Subcutaneous abdominal adipose tissue (tissue), 5 donors: ENCODE results near the gene PTPN2.
"Not testable (repeated sequence)": the region's sequence is repeated elsewhere in the genome, so short reads cannot be mapped to it uniquely, and the experiment has no call there.

ENCODE experiments used
- H3K27ac ChIP-seq: one replicate; pipeline ENCODE4 v1.7.0; 2013; ENCODE audit warnings: low read depth, mild to moderate bottlenecking, inconsistent platforms, low read length, moderate library complexity
- H3K27me3 ChIP-seq, 5 donors: one replicate each; pipeline ENCODE4 v1.7.0; 2013; ENCODE audit warnings: low read length in 5 of 5, inconsistent platforms in 1 of 5; ENCODE audit not compliant: control insufficient read depth in 5 of 5, insufficient read depth in 4 of 5
- H3K36me3 ChIP-seq, 5 donors: one replicate each; pipeline ENCODE4 v1.7.0; 2013; ENCODE audit warnings: low read length in 5 of 5; ENCODE audit not compliant: control insufficient read depth in 5 of 5, insufficient read depth in 5 of 5
- H3K4me1 ChIP-seq, 5 donors: one replicate each; pipeline ENCODE4 v1.7.0; 2013; ENCODE audit warnings: low read length in 5 of 5, mild to moderate bottlenecking in 3 of 5, moderate library complexity in 1 of 5; ENCODE audit not compliant: control insufficient read depth in 5 of 5, insufficient read depth in 5 of 5
- H3K4me3 ChIP-seq, 5 donors: one replicate each; pipeline ENCODE4 v1.7.0; 2013; ENCODE audit warnings: low read length in 5 of 5, low read depth in 1 of 5
- H3K9ac ChIP-seq, 5 donors: one replicate each; pipeline ENCODE4 v1.7.0; 2013; ENCODE audit warnings: low read length in 5 of 5, mild to moderate bottlenecking in 4 of 5, moderate library complexity in 3 of 5
- H3K9me3 ChIP-seq, 5 donors: one replicate each; pipeline ENCODE4 v1.7.0; 2013; ENCODE audit warnings: low read length in 5 of 5; ENCODE audit not compliant: control insufficient read depth in 5 of 5
- donor health status: healthy.
- donor health status: healthy.
- donor health status: healthy.
- donor health status: healthy.
- donor health status: healthy.

Gene PTPN2

GRCh38 chr18:12911929-12912703 lies 28.1 kb upstream of the PTPN2 start:
- Histone ChIP-seq H3K4me1 (peaks cover 0 to 16% (median 13%) of the 10 kb centered on the region in 5 donors), H3K9me3 (peaks cover 0 to 4% (median 3%) of the 10 kb centered on the region in 5 donors), H3K27me3 (peaks cover 2 to 11% (median 6%) of the 10 kb centered on the region in 5 donors), H3K4me3 (peak overlapping the region in 4 of 5 donors; percentile 61 to 69 (median 66)), H3K27ac (no peak overlapping the region), H3K9ac (peak overlapping the region in 1 of 5 donors; percentile 41), H3K36me3 (no peaks in the 10 kb centered on the region)

GRCh38 chr18:12911025-12911928 lies 27.2 kb upstream of the PTPN2 start:
- H3K4me1 ChIP-seq = peaks cover 0 to 16% (median 13%) of the 10 kb centered on the region in 5 donors
- H3K27me3 ChIP-seq = peaks cover 9 to 16% (median 11%) of the 10 kb centered on the region in 5 donors
- peak overlapping the region in 4 of 5 donors; percentile 61 to 69 (median 66) for H3K4me3 ChIP-seq
- H3K9ac ChIP-seq = peak overlapping the region in 3 of 5 donors; percentile 41 to 61 (median 55)
- peaks cover 0 to 4% (median 3%) of the 10 kb centered on the region in 5 donors for H3K9me3 ChIP-seq
- H3K36me3 ChIP-seq = no peaks in the 10 kb centered on the region
- no peak overlapping the region for H3K27ac ChIP-seq

GRCh38 chr18:12908706-12909105 lies 24.7 kb upstream of the PTPN2 start:
- Histone ChIP-seq H3K27ac (no peak overlapping the region), H3K4me3 (no peak overlapping the region), H3K9me3 (peaks cover 0 to 3% (median under 1%) of the 10 kb centered on the region in 5 donors), H3K36me3 (no peaks in the 10 kb centered on the region), H3K9ac (no peak overlapping the region), H3K27me3 (peaks cover 9 to 19% (median 13%) of the 10 kb centered on the region in 5 donors), H3K4me1 (peaks cover 3 to 18% (median 16%) of the 10 kb centered on the region in 5 donors)

GRCh38 chr18:12907258-12907925 lies 23.4 kb upstream of the PTPN2 start:
- no peaks in the 10 kb centered on the region for H3K36me3 ChIP-seq
- H3K9ac ChIP-seq = peak overlapping the region in 1 of 5 donors; percentile 23
- no peaks in the 10 kb centered on the region for H3K9me3 ChIP-seq
- peaks cover 3 to 18% (median 16%) of the 10 kb centered on the region in 5 donors for H3K4me1 ChIP-seq
- H3K4me3 ChIP-seq = no peak overlapping the region
- no peak overlapping the region for H3K27ac ChIP-seq
- peaks cover 9 to 19% (median 13%) of the 10 kb centered on the region in 5 donors for H3K27me3 ChIP-seq

GRCh38 chr18:12906773-12907172 lies 22.7 kb upstream of the PTPN2 start:
- Histone ChIP-seq H3K36me3 (no peaks in the 10 kb centered on the region), H3K27me3 (peaks cover 9 to 16% (median 13%) of the 10 kb centered on the region in 5 donors), H3K9ac (no peak overlapping the region), H3K27ac (no peak overlapping the region), H3K9me3 (no peaks in the 10 kb centered on the region), H3K4me3 (no peak overlapping the region), H3K4me1 (peaks cover 3 to 15% (median 12%) of the 10 kb centered on the region in 5 donors)

GRCh38 chr18:12906119-12906518 lies 22.1 kb upstream of the PTPN2 start:
- Histone ChIP-seq H3K36me3 (no peaks in the 10 kb centered on the region), H3K9me3 (no peaks in the 10 kb centered on the region)

GRCh38 chr18:12904012-12904516 lies 20.0 kb upstream of the PTPN2 start:
- Histone ChIP-seq H3K27ac (no peak overlapping the region), H3K27me3 (peaks cover 5 to 13% (median 9%) of the 10 kb centered on the region in 5 donors), H3K4me3 (peak overlapping the region in 1 of 5 donors; percentile 20), H3K9me3 (no peaks in the 10 kb centered on the region), H3K4me1 (peaks cover 0 to 4% (median 3%) of the 10 kb centered on the region in 5 donors), H3K36me3 (no peaks in the 10 kb centered on the region), H3K9ac (no peak overlapping the region)

More at GRCh38 chr18:12906119-12906518, 22.1 kb upstream of the PTPN2 start:
- peaks cover 7 to 13% (median 9%) of the 10 kb centered on the region in 5 donors for H3K27me3 ChIP-seq
- no peak overlapping the region for H3K27ac ChIP-seq
- H3K4me3 ChIP-seq = no peak overlapping the region
- H3K4me1 ChIP-seq = peaks cover 3 to 9% (median 5%) of the 10 kb centered on the region in 5 donors
- no peak overlapping the region for H3K9ac ChIP-seq

GRCh38 chr18:12901208-12901607 lies 17.2 kb upstream of the PTPN2 start:
- H3K27ac ChIP-seq, H3K27me3 ChIP-seq, H3K36me3 ChIP-seq, H3K4me3 ChIP-seq, H3K9me3 ChIP-seq, H3K9ac ChIP-seq, H3K4me1 ChIP-seq: not testable (repeated sequence)

GRCh38 chr18:12896784-12897333 lies 12.8 kb upstream of the PTPN2 start:
- not testable (repeated sequence) for H3K4me1 ChIP-seq, H3K9me3 ChIP-seq, H3K27me3 ChIP-seq, H3K4me3 ChIP-seq, H3K9ac ChIP-seq, H3K36me3 ChIP-seq, H3K27ac ChIP-seq
